Psoas muscle (tissue), 8 donors: ENCODE results near the gene LIPT1. TPM values are rescaled to one million over a fixed set of nuclear protein-coding genes. Genes with fewer than 3 reads are reported as not detected.

Experiments
- ATAC-seq, 4 donors: fragments of 200-7000 bp; cut with Tn5 transposase; one replicate each; pipeline ENCODE4 v1.9.1; 2020; ENCODE audit warnings: moderate library complexity in 3 of 4, mild to moderate bottlenecking in 2 of 4
- DNase-seq, 2 donors: peaks; one replicate each; pipeline ENCODE4 v3.0.0-alpha.2; 2020
- H3K27ac ChIP-seq: fragments of 200-600 bp; one replicate; pipeline ENCODE4 v1.8.0; 2022
- H3K27me3 ChIP-seq, 3 donors: fragments of 200-600 bp in 1 of 3; one replicate each; pipeline versions ENCODE4 v1.6.1 to v1.8.0; 2013 to 2022; ENCODE audit warnings: low read length in 2 of 3, mild to moderate bottlenecking in 2 of 3, moderate library complexity in 1 of 3; ENCODE audit not compliant: insufficient read depth in 3 of 3
- H3K36me3 ChIP-seq, 2 donors: fragments of 200-600 bp in 1 of 2; one replicate each; pipeline versions ENCODE4 v1.6.1 to v1.8.0; 2013 to 2022; ENCODE audit warnings: low read depth in 1 of 2, mild to moderate bottlenecking in 1 of 2, moderate library complexity in 1 of 2; ENCODE audit not compliant: insufficient read depth in 1 of 2
- H3K4me1 ChIP-seq: fragments of 200-600 bp; one replicate; pipeline ENCODE4 v1.8.0; 2022
- H3K4me3 ChIP-seq: fragments of 200-600 bp; one replicate; pipeline ENCODE4 v1.8.0; 2022; ENCODE audit warnings: mild to moderate bottlenecking
- H3K9me3 ChIP-seq: fragments of 200-600 bp; one replicate; pipeline ENCODE4 v1.8.0; 2022
- CTCF ChIP-seq: fragments of 200-600 bp; IDR thresholded peaks from one replicate; pipeline ENCODE4 v1.8.0; 2022; ENCODE audit warnings: antibody characterized with exemption
- WGBS, 3 donors: extraction: QIAGEN DNeasy Blood & Tissue Kit; methylation state at CpG; one replicate each; pipeline versions ENCODE4 v1.1.6 to v1.1.7; 2013; 5-methylcytosine and 5-hydroxymethylcytosine counted together
- intact Hi-C, 2 donors: fragments of 100-400 bp; cut with DNase I; formaldehyde crosslinking; loops; one replicate each; pipeline versions ENCODE4 v1.11.0 to v1.14.2; 2022
- polyA plus RNA-seq, 3 donors: library from polyadenylated mRNA; stranded (reverse); fragments of 200-250 nt; gene quantifications; one replicate each; pipeline ENCODE4 v1.2.3, GENCODE V29; 2013
- total RNA-seq, 4 donors: library from RNA; stranded (reverse); fragmentation: NEBNext Ultra II Directional in 2 of 4; extraction: Animal tissue kit (Norgen Biotek cat#: 25700) in 2 of 4; gene quantifications; one replicate each; pipeline versions ENCODE4 v1.2.1 to v1.2.4, GENCODE V29; 2021 to 2023
- donor health status: healthy with polysubstance abuse.
- donor health status: DM: no; HTN: no; CAD: no; lungs with moderate emphysema.
- donor health status: Bipolar disorder and iron deficiency.
- donor health status: healthy.
- donor health status: DM: yes; HTN: yes; CAD: no.
- donor health status: DM: no; HTN: no; CAD: no.
- donor health status: DM: no; HTN: no; CAD: no.
- donor health status: DM: yes; HTN: yes; CAD: no.

Gene LIPT1
- total and polyA plus RNA-seq, 7 donors = 6.7 to 11.3 (median 8.9) TPM

- no peak for DNase-seq
- intact Hi-C loops = no loop called here
- peak overlapping the region; percentile 46 for H3K27ac ChIP-seq
- TF ChIP-seq CTCF = no peak
- peak; percentile 50 to 73 (median 54) for ATAC-seq
- H3K4me1 ChIP-seq = no peaks in the 10 kb centered on the region
- H3K36me3 ChIP-seq = no peaks in the 10 kb centered on the region
- 0 to 1% (median 1%) methylated on average over 19 to 21 of the region's 21 CpGs for WGBS, 3 donors
- no peaks in the 10 kb centered on the region for H3K27me3 ChIP-seq
- no peaks in the 10 kb centered on the region for H3K9me3 ChIP-seq
- H3K4me3 ChIP-seq = peak overlapping the region; percentile 88
These were observed 14.0 kb upstream of the LIPT1 start for GRCh38 chr2:99140860-99141109.

GRCh38 chr2:99141110-99142108, 13.4 kb upstream of the LIPT1 start, which contains the start of gene C2orf15:
Gene C2orf15, plus strand, starts transcription at chr2:99141707. Its CDS starts 8,852 bp downstream, at chr2:99150559.
- peak within 1 kb of the TSS; percentile 88 for H3K4me3 ChIP-seq
- ATAC-seq (peak; percentile 92 to 98 (median 98)), DNase-seq (peak; percentile 93)
- no peaks in the 10 kb centered on the region for H3K9me3 ChIP-seq
- no peaks in the 10 kb centered on the region for H3K27me3 ChIP-seq
- intact Hi-C loops = no loop called here
- peak within 1 kb of the TSS; percentile 46 for H3K27ac ChIP-seq
- WGBS, 3 donors = 0 to 1% (median 1%) methylated on average over 61 to 84 of the region's 84 CpGs
- TF ChIP-seq CTCF = no peak
- no peaks in the 10 kb centered on the region for H3K36me3 ChIP-seq
- H3K4me1 ChIP-seq = no peaks in the 10 kb centered on the region

GRCh38 chr2:99150706-99151105, 4.1 kb upstream of the LIPT1 start:
- WGBS, 3 donors = 80 to 91% (median 81%) methylated on average over 1 of the region's 1 CpG

GRCh38 chr2:99152199-99152895, 2.4 kb upstream of the LIPT1 start:
- H3K4me3 ChIP-seq = no peak overlapping the region
- no peak for TF ChIP-seq CTCF
- H3K4me1 ChIP-seq = peaks cover 15% of the 10 kb centered on the region
- ATAC-seq (no peak), DNase-seq (no peak)
- no peaks in the 10 kb centered on the region for H3K27me3 ChIP-seq
- H3K36me3 ChIP-seq = peaks cover 3 to 27% of the 10 kb centered on the region in 2 donors
- peak overlapping the region; percentile 3 for H3K27ac ChIP-seq
- intact Hi-C loops = loop anchor here in 1 of 2 donors (10.0 kb wide), 1 partner anchor 538 kb away; no protein-coding TSS in a partner anchor
- H3K9me3 ChIP-seq = no peaks in the 10 kb centered on the region
- 63 to 71% (median 64%) methylated on average over 7 of the region's 7 CpGs for WGBS, 3 donors

More at GRCh38 chr2:99150706-99151105, 4.1 kb upstream of the LIPT1 start:
- Histone ChIP-seq H3K27ac (no peak overlapping the region), H3K36me3 (peaks cover 0 to 16% of the 10 kb centered on the region in 2 donors), H3K9me3 (no peaks in the 10 kb centered on the region), H3K4me3 (no peak overlapping the region), H3K27me3 (no peaks in the 10 kb centered on the region), H3K4me1 (peaks cover 15% of the 10 kb centered on the region)
- intact Hi-C loops = loop anchor here in 1 of 2 donors (10.0 kb wide), 1 partner anchor 536 kb away; no protein-coding TSS in a partner anchor
- DNase-seq = no peak
- TF ChIP-seq CTCF = no peak
- no peak for ATAC-seq
